HepG2 (cell line): ENCODE measurements around the gene QRICH2. TPM values are rescaled to one million over a fixed set of nuclear protein-coding genes. Genes with fewer than 3 reads are reported as not detected.
A peak's percentile ranks its signal among the peaks of the same experiment; 100 is the strongest.

Experiments used
- GABPB1 ChIP-seq: IDR thresholded peaks from 2 replicates; pipeline ENCODE4 v1.6.1; 2016; ENCODE audit warnings: mild to moderate bottlenecking, missing genetic modification reagents, moderate library complexity, missing compliant biosample characterization
- HNRNPK ChIP-seq: fragments of 200-400 bp; formaldehyde crosslinking; IDR thresholded peaks from 2 replicates; pipeline ENCODE4 v1.6.1; 2018; ENCODE audit warnings: low read length, low read depth, moderate library complexity, mild to moderate bottlenecking; ENCODE audit not compliant: poor library complexity, severe bottlenecking
- POLR2G ChIP-seq: fragments of 200-400 bp; formaldehyde crosslinking; IDR thresholded peaks from 2 replicates; pipeline ENCODE4 v1.6.1; 2018; ENCODE audit warnings: mild to moderate bottlenecking, low read depth, low read length, moderate library complexity
- SCMH1 ChIP-seq: sonication (generic); formaldehyde crosslinking; IDR thresholded peaks from 2 replicates; pipeline ENCODE4 v1.9.0; 2021; ENCODE audit warnings: missing genetic modification reagents, mild to moderate bottlenecking, borderline replicate concordance
- SIX1 ChIP-seq: sonication (generic); formaldehyde crosslinking; IDR thresholded peaks from 2 replicates; pipeline ENCODE4 v1.4.0; 2020; ENCODE audit warnings: missing genetic modification reagents, borderline replicate concordance
- ZNF232 ChIP-seq: sonication (generic); formaldehyde crosslinking; IDR thresholded peaks from 2 replicates; pipeline ENCODE4 v1.4.0; 2020; ENCODE audit warnings: missing genetic modification reagents, borderline replicate concordance
- ZNF33B ChIP-seq: sonication (generic); formaldehyde crosslinking; IDR thresholded peaks from 2 replicates; pipeline ENCODE4 v1.5.1; 2020; ENCODE audit warnings: mild to moderate bottlenecking, missing genetic modification reagents
- ZNF556 ChIP-seq: sonication (generic); formaldehyde crosslinking; IDR thresholded peaks from 2 replicates; pipeline ENCODE4 v1.4.0; 2020; ENCODE audit warnings: mild to moderate bottlenecking, missing genetic modification reagents, borderline replicate concordance
- polyA plus RNA-seq, 8 experiments: library from polyadenylated mRNA; depleted of rRNA in 3 of 8; stranded (reverse) in 7 of 8; unstranded in 1 of 8; fragments of >200 nt; fragmentation: Illumina TruSeq in 4 of 8; extraction: Trizol in 4 of 8; gene quantifications; 2 replicates each; pipeline versions ENCODE4 v1.2.1 to v1.2.3, GENCODE V29; 2011 to 2016; ENCODE audit warnings: low read depth in 4 of 8, missing spikeins in 1 of 8, mixed read lengths in 1 of 8; ENCODE audit not compliant: insufficient read depth in 1 of 8
- total RNA-seq, 5 experiments: library from RNA; depleted of rRNA; stranded (reverse); fragments of >200 nt; fragmentation: Illumina TruSeq; extraction: Trizol; gene quantifications; 2 replicates each; pipeline ENCODE4 v1.2.3, GENCODE V29; 2016; ENCODE audit warnings: low read depth in 1 of 5
- TF ChIP-seq, protein P1 (sequence below): sonication (generic); formaldehyde crosslinking; IDR thresholded peaks from 2 replicates; pipeline ENCODE4 v1.4.0; 2020; ENCODE audit warnings: mild to moderate bottlenecking, missing genetic modification reagents, borderline replicate concordance
- TF ChIP-seq, protein P2 (sequence below): sonication (generic); formaldehyde crosslinking; IDR thresholded peaks from 2 replicates; pipeline ENCODE4 v1.9.0; 2021; ENCODE audit warnings: mild to moderate bottlenecking, missing genetic modification reagents
- TF ChIP-seq, protein P3 (sequence below): IDR thresholded peaks from 2 replicates; pipeline ENCODE4 v1.4.0; 2020; ENCODE audit warnings: mild to moderate bottlenecking, missing genetic modification reagents

QRICH2 gene
- total and polyA plus RNA-seq, 2 of the 13 experiments (the other 11 are each of a cell fraction or from before 2014, with no cell fraction given) = 3.7 to 5.7 TPM

DNA sequence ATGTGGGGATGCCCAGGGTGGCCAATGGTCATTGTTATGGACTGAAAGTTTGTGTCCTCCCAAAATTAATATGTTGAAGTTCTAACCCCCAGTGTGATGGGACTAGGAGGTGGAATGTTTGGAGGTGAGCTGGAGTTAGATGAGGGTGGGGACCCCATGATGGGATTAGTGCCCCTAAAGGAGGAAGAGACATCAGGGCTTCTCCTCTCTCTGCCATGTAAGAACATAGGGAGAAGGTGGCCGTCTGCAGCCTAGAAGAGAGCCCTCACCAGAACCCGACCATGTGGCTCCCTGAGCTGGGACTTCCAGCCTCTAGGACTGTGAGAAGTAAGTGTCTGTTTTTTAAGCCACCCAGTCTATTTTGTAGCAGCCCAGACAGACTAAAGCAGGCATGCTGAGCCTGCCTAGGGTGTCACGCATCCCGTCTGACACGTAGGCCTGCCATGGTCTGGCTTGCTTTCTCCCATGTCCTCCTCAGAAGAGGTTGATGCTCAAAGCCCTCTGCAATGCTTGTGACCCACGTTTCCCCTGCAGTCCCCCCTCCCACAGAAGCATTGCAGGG, 49.6 kb upstream of the QRICH2 start (continued):
- TF ChIP-seq SIX1 (CRISPR knock-in tag) (no peak), SCMH1 (CRISPR knock-in tag) (no peak), ZNF33B (CRISPR knock-in tag) (no peak), ZNF232 (CRISPR knock-in tag) (no peak), POLR2G (peak; percentile 82), GABPB1 (CRISPR knock-in tag) (no peak; the same call in 1 of the 2 replicates), ZNF556 (CRISPR knock-in tag) (no peak), HNRNPK (no peak)
- TF ChIP-seq, protein P1, sequence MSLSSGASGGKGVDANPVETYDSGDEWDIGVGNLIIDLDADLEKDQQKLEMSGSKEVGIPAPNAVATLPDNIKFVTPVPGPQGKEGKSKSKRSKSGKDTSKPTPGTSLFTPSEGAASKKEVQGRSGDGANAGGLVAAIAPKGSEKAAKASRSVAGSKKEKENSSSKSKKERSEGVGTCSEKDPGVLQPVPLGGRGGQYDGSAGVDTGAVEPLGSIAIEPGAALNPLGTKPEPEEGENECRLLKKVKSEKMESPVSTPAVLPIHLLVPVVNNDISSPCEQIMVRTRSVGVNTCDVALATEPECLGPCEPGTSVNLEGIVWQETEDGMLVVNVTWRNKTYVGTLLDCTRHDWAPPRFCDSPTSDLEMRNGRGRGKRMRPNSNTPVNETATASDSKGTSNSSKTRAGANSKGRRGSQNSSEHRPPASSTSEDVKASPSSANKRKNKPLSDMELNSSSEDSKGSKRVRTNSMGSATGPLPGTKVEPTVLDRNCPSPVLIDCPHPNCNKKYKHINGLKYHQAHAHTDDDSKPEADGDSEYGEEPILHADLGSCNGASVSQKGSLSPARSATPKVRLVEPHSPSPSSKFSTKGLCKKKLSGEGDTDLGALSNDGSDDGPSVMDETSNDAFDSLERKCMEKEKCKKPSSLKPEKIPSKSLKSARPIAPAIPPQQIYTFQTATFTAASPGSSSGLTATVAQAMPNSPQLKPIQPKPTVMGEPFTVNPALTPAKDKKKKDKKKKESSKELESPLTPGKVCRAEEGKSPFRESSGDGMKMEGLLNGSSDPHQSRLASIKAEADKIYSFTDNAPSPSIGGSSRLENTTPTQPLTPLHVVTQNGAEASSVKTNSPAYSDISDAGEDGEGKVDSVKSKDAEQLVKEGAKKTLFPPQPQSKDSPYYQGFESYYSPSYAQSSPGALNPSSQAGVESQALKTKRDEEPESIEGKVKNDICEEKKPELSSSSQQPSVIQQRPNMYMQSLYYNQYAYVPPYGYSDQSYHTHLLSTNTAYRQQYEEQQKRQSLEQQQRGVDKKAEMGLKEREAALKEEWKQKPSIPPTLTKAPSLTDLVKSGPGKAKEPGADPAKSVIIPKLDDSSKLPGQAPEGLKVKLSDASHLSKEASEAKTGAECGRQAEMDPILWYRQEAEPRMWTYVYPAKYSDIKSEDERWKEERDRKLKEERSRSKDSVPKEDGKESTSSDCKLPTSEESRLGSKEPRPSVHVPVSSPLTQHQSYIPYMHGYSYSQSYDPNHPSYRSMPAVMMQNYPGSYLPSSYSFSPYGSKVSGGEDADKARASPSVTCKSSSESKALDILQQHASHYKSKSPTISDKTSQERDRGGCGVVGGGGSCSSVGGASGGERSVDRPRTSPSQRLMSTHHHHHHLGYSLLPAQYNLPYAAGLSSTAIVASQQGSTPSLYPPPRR (CRISPR knock-in tag) = no peak
- TF ChIP-seq, protein P2, sequence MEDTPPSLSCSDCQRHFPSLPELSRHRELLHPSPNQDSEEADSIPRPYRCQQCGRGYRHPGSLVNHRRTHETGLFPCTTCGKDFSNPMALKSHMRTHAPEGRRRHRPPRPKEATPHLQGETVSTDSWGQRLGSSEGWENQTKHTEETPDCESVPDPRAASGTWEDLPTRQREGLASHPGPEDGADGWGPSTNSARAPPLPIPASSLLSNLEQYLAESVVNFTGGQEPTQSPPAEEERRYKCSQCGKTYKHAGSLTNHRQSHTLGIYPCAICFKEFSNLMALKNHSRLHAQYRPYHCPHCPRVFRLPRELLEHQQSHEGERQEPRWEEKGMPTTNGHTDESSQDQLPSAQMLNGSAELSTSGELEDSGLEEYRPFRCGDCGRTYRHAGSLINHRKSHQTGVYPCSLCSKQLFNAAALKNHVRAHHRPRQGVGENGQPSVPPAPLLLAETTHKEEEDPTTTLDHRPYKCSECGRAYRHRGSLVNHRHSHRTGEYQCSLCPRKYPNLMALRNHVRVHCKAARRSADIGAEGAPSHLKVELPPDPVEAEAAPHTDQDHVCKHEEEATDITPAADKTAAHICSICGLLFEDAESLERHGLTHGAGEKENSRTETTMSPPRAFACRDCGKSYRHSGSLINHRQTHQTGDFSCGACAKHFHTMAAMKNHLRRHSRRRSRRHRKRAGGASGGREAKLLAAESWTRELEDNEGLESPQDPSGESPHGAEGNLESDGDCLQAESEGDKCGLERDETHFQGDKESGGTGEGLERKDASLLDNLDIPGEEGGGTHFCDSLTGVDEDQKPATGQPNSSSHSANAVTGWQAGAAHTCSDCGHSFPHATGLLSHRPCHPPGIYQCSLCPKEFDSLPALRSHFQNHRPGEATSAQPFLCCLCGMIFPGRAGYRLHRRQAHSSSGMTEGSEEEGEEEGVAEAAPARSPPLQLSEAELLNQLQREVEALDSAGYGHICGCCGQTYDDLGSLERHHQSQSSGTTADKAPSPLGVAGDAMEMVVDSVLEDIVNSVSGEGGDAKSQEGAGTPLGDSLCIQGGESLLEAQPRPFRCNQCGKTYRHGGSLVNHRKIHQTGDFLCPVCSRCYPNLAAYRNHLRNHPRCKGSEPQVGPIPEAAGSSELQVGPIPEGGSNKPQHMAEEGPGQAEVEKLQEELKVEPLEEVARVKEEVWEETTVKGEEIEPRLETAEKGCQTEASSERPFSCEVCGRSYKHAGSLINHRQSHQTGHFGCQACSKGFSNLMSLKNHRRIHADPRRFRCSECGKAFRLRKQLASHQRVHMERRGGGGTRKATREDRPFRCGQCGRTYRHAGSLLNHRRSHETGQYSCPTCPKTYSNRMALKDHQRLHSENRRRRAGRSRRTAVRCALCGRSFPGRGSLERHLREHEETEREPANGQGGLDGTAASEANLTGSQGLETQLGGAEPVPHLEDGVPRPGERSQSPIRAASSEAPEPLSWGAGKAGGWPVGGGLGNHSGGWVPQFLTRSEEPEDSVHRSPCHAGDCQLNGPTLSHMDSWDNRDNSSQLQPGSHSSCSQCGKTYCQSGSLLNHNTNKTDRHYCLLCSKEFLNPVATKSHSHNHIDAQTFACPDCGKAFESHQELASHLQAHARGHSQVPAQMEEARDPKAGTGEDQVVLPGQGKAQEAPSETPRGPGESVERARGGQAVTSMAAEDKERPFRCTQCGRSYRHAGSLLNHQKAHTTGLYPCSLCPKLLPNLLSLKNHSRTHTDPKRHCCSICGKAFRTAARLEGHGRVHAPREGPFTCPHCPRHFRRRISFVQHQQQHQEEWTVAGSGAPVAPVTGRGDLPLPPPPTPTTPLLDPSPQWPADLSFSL = no peak
- TF ChIP-seq, protein P3, sequence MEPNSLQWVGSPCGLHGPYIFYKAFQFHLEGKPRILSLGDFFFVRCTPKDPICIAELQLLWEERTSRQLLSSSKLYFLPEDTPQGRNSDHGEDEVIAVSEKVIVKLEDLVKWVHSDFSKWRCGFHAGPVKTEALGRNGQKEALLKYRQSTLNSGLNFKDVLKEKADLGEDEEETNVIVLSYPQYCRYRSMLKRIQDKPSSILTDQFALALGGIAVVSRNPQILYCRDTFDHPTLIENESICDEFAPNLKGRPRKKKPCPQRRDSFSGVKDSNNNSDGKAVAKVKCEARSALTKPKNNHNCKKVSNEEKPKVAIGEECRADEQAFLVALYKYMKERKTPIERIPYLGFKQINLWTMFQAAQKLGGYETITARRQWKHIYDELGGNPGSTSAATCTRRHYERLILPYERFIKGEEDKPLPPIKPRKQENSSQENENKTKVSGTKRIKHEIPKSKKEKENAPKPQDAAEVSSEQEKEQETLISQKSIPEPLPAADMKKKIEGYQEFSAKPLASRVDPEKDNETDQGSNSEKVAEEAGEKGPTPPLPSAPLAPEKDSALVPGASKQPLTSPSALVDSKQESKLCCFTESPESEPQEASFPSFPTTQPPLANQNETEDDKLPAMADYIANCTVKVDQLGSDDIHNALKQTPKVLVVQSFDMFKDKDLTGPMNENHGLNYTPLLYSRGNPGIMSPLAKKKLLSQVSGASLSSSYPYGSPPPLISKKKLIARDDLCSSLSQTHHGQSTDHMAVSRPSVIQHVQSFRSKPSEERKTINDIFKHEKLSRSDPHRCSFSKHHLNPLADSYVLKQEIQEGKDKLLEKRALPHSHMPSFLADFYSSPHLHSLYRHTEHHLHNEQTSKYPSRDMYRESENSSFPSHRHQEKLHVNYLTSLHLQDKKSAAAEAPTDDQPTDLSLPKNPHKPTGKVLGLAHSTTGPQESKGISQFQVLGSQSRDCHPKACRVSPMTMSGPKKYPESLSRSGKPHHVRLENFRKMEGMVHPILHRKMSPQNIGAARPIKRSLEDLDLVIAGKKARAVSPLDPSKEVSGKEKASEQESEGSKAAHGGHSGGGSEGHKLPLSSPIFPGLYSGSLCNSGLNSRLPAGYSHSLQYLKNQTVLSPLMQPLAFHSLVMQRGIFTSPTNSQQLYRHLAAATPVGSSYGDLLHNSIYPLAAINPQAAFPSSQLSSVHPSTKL = no peak
